ENCODE data around the gene TBXAS1.

DNA sequence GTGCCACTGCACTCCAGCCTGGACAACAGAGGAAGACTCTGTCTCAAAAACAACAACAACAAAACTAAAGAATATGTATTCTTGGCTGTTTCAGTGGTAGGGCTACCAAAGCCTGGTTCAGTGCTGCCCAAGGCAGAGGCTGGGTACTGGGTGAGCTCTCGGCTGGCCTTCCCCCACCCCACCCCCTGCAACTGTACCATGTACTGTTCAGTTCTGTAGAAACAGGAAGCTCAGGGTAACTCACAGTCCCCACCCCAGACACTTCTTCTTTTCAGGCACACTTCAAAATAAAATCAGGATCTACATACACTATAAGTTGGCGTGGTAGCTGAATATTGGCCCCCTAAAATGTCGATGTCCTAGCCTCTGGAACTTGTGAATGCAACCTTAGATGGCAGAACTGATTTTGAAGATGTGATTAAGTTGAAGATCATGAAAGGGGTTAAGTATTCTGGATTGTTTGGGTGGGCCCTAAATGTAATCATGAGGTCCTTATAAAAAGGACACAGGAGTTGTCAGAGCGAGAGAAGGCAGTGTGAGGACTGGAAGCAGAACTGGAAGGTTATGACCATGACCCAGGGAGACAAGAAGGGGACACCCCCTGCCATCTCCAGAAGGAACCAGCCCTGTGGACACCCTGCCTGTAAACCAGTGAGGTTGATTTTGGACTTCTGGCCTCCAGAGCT is 31.2 kb downstream of the TBXAS1 start:
- TF ChIP-seq CTCF (IDR thresholded peaks at IDR 0.05; ENCODE audit: poor library complexity, severe bottlenecking) (no peak), MXI1 (conservative IDR thresholded peaks at IDR 0.05; ENCODE audit: poor library complexity, severe bottlenecking) (no peak), EP300 (conservative IDR thresholded peaks at IDR 0.05; ENCODE audit: poor library complexity, severe bottlenecking) (no peak), POLR2AphosphoS5 (IDR thresholded peaks at IDR 0.05) (no peak), EZH2 (IDR thresholded peaks at IDR 0.05; ENCODE audit: borderline replicate concordance, insufficient read depth, low read length, poor library complexity, severe bottlenecking) (no peak), TAF1 (IDR thresholded peaks at IDR 0.05; ENCODE audit: low read depth) (no peak), SMC3 (conservative IDR thresholded peaks at IDR 0.05; ENCODE audit: poor library complexity) (no peak)
- TF ChIP-seq, protein P1, sequence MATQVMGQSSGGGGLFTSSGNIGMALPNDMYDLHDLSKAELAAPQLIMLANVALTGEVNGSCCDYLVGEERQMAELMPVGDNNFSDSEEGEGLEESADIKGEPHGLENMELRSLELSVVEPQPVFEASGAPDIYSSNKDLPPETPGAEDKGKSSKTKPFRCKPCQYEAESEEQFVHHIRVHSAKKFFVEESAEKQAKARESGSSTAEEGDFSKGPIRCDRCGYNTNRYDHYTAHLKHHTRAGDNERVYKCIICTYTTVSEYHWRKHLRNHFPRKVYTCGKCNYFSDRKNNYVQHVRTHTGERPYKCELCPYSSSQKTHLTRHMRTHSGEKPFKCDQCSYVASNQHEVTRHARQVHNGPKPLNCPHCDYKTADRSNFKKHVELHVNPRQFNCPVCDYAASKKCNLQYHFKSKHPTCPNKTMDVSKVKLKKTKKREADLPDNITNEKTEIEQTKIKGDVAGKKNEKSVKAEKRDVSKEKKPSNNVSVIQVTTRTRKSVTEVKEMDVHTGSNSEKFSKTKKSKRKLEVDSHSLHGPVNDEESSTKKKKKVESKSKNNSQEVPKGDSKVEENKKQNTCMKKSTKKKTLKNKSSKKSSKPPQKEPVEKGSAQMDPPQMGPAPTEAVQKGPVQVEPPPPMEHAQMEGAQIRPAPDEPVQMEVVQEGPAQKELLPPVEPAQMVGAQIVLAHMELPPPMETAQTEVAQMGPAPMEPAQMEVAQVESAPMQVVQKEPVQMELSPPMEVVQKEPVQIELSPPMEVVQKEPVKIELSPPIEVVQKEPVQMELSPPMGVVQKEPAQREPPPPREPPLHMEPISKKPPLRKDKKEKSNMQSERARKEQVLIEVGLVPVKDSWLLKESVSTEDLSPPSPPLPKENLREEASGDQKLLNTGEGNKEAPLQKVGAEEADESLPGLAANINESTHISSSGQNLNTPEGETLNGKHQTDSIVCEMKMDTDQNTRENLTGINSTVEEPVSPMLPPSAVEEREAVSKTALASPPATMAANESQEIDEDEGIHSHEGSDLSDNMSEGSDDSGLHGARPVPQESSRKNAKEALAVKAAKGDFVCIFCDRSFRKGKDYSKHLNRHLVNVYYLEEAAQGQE (IDR thresholded peaks at IDR 0.05; ENCODE audit: borderline replicate concordance) = no peak

Measured in neural cell (in vitro differentiated cells).